ENCODE results near the gene TNIP2.
"Not testable (repeated sequence)": the region's sequence is repeated elsewhere in the genome, so short reads cannot be mapped to it uniquely, and the experiment has no call there.

Gene TNIP2

GRCh38 chr4:2733001-2733843, 22.9 kb downstream of the TNIP2 start:
- no peak for TF ChIP-seq CTCF (IDR thresholded peaks at IDR 0.05; ENCODE audit: low read depth, low read length)
- DNase-seq (ENCODE audit: extremely low read depth, low read depth) = no peak

GRCh38 chr4:2732526-2732925, 23.6 kb downstream of the TNIP2 start:
- no peak for DNase-seq (ENCODE audit: extremely low read depth, low read depth)
- no peak for TF ChIP-seq CTCF (IDR thresholded peaks at IDR 0.05; ENCODE audit: low read depth, low read length)

- TF ChIP-seq CTCF (IDR thresholded peaks at IDR 0.05; ENCODE audit: low read depth, low read length) = no peak
- no peak for DNase-seq (ENCODE audit: extremely low read depth, low read depth)
These were observed 24.2 kb downstream of the TNIP2 start for GRCh38 chr4:2731907-2732317.

- DNase-seq (ENCODE audit: extremely low read depth, low read depth) = no peak
These were observed 26.6 kb downstream of the TNIP2 start for GRCh38 chr4:2729533-2729875.

GRCh38 chr4:2728806-2729532, 27.2 kb downstream of the TNIP2 start:
- no peak for DNase-seq (ENCODE audit: extremely low read depth, low read depth)
- no peak for TF ChIP-seq CTCF (IDR thresholded peaks at IDR 0.05; ENCODE audit: low read depth, low read length)

More at GRCh38 chr4:2729533-2729875, 26.6 kb downstream of the TNIP2 start:
- no peak for TF ChIP-seq CTCF (IDR thresholded peaks at IDR 0.05; ENCODE audit: low read depth, low read length)

GRCh38 chr4:2728221-2728620, 27.9 kb downstream of the TNIP2 start:
- DNase-seq (ENCODE audit: extremely low read depth, low read depth) = no peak
- TF ChIP-seq CTCF (IDR thresholded peaks at IDR 0.05; ENCODE audit: low read depth, low read length) = no peak

- not testable (repeated sequence) for DNase-seq (ENCODE audit: extremely low read depth, low read depth)
These were observed 29.3 kb downstream of the TNIP2 start for GRCh38 chr4:2726881-2727280.

Measured in AG09319 (cell line).